Stimulated activated CD4-positive, alpha-beta T cell treated with anti-CD3 and anti-CD28 coated beads, Interleukin-2, amount 100 ng/mL, for 48 hours (primary cell): ENCODE results near the gene HACE1.

Source experiments
- DNase-seq, 2 donors: peaks; one replicate each; pipeline ENCODE4 v3.0.0-alpha.2; 2020

The HACE1 gene

GRCh38 chr6:104730450-104730849 lies 129.3 kb downstream of the HACE1 start:
- no peak for DNase-seq

DNA sequence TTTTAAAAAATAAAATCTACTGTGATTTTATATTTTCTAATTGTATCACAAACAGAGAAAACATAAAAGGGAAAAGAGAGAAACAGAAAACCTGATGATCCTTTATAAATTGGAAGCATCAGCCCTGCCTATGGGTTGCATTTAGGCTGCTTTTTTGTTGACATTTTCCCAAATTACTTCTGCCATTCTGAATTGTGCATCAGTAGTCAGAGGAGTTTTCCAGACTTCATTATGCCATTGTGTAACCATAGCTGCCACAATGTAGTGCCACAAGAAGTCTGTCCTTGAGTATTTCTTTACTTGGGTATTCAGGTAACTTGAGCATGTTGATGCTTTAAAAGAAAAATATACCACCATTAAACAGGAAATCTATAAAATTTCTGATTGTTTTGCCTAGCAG lies 130.3 kb downstream of the HACE1 start:
- DNase-seq = no peak

GRCh38 chr6:104728448-104728847 lies 131.3 kb downstream of the HACE1 start:
- no peak for DNase-seq

GRCh38 chr6:104718672-104719071 lies 141.0 kb downstream of the HACE1 start:
- DNase-seq = no peak

GRCh38 chr6:104716858-104717257 lies 142.9 kb downstream of the HACE1 start:
- DNase-seq = no peak

- DNase-seq = no peak
These were observed 144.9 kb downstream of the HACE1 start for GRCh38 chr6:104714796-104715195.

DNA sequence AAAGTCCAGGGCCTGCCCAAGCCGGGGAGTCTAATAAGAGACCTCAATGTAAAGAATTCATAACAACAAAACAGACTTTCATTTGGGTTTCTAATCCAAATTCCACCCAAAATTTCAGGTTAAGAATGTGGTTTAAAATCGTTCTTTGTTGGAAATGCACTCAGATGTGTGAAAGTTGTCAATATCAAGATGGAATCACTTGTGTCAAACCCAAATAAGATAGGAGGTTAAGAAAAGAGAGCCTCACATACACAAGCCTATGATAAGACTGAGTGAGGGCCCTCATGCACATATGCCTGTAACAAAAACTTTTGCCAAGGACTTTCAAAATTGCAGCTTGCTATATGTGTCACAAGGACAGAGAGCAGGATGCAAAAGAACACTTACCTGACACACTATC lies 145.7 kb downstream of the HACE1 start:
- no peak for DNase-seq

- no peak for DNase-seq
These were observed 148.3 kb downstream of the HACE1 start for GRCh38 chr6:104711371-104711770.

DNA sequence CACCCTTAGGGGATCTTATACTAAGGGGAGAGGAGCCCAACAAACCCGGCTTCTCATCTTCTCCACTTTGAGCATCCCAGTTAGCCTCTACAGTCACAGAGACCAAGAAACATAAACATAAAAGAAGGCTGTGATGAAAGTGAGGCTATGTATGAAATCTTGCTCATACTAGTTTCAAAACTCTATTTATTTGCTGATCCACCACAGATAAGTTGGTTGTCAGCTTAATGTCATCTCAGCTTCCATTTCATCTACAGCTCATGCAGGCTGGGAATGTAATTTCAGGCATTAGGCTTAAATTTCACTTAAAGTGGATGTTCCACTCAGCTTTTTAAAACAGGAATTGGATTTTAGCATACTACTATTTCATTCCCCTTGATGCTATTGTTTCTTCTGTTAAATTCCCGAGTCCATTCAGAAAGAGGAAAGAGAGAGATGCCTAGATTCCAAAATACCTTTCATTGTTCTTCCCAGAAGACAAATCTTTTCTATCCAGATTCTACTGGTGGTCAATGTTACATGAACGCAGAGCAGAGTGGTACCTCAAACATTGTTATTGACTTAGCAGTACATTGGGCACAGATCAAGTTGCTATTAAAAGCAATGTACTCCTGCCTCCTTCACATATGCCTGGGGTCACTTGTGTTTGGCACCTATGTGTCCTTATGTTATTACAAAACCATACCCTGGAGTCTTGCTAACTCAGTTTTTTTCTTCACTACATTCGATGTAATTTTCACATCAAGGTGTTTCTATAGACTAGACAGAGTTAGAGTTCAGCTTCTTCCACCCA lies 149.0 kb downstream of the HACE1 start:
- DNase-seq = no peak

DNA sequence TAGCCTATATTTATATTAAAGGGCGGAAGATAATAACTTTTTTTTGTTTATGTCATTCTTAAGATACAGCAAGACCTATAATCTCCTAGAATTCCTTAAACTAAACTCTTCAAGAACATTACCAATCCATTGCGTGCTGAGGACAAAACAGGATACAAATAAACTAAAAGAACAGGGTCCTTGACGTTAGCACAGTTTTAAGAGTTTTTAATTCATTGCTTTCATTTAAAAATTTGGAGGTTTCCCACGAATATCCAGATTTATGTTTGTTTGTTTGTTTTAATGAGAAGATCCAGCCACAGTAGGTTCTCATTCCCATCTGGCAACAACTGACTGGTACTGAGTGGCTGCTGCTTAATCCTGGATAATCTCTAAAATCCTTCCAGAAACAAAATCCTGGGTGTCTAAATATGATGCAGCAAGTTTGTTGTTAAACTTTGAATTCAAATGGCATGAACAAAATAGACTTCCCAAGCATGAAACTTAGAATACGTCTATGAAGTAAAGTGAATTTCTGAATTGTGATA lies 153.7 kb downstream of the HACE1 start:
- DNase-seq = no peak

- peak in 1 of 2 donors; percentile 13 for DNase-seq
These were observed 154.5 kb downstream of the HACE1 start for GRCh38 chr6:104705095-104705707.

DNA sequence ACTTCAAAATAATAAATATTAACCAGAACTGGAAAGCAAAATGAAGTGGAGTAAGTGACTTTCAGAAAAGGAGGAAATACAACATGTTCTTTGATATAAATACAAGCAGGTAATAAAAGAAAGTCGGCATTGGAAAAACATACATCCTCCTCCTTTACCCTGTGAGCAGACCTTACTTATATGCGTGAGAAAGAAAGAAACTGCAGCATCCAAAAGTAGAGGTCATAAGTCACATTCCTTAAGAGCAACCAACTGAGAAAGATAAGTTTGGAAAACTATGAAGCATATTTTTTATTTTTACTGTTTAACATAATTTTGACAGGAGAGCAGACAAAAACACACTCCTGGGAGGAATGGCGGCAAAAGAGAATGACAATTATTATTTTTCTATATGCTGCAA lies 155.5 kb downstream of the HACE1 start:
- no peak for DNase-seq

- no peak for DNase-seq
These were observed 157.4 kb downstream of the HACE1 start for GRCh38 chr6:104702126-104702841.

DNA sequence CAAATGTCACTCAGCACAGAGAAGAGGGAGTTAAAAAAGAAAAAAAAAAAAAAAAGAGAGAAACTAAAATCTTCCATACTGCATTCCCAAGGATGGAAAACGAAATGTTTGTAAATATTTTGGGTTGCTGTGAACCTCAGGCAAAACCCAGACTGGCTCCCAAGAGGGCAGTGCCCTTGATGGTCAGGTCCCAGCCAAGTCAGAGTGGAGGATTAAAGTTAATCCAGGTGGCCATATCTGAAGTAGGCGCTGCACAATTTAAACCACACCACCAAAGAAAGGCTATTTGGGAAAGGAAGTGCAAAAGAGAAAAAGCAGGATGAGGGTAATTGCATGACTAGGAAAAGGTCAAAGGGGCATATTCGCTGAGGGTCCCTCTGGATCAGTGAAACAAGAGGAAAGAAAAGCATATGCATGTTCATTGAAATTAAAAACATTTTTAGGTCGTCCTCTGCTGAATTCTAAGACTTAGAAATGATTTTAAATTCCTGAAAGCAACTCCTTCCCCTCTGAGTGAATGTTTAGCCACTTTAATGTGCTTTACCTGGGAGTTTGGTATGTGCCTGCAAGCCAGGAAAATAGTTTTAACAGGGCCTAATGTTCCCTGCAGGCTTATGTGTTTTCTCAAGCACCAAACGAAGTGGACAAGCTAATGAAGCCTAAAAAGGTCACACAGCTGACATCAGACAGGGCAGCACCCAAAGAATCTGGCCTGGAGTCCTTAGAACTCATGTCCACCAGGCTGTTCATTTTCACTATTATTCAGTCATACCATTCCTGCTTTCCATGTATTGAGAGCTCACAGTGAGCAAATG lies 159.1 kb downstream of the HACE1 start:
- DNase-seq = no peak

GRCh38 chr6:104699593-104700329 lies 160.0 kb downstream of the HACE1 start:
- DNase-seq = no peak

DNA sequence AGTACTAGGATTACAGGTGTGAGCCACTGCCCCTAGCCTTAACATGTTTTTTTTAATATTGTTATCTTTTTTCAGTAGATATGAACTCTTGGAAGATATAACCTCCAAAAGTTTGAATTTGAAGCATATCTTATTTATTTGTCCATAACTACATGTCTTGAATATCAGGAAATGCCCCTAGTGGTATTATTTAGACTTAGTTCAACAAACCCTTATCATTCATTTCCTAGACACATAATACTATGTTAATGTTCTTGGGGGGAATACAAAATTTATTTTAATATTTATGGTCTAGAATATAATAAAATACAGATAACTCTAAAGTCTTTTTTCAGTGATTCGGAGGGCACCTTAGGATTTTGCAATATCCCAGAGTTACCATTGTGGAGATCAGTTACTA lies 160.7 kb downstream of the HACE1 start:
- no peak for DNase-seq

DNA sequence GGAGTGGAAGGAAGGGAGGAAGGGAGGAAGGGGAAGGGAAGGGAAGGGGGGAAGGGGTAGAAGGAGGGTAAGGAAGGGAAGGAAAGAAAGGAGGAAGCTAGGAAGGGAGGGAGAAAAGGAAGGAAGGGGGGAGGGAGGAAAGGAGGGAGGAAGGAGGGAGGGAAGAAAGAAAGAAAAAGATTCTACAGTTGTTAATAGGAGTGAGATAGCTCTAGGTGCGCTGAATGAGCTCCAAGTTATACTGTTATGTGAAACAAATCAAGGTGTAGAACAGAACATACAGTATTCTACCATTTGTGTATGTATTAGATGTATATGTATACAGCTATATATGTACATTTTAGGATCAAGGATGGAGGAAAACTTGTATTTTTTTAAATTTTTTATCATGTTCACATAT lies 167.7 kb downstream of the HACE1 start:
- DNase-seq = no peak

DNA sequence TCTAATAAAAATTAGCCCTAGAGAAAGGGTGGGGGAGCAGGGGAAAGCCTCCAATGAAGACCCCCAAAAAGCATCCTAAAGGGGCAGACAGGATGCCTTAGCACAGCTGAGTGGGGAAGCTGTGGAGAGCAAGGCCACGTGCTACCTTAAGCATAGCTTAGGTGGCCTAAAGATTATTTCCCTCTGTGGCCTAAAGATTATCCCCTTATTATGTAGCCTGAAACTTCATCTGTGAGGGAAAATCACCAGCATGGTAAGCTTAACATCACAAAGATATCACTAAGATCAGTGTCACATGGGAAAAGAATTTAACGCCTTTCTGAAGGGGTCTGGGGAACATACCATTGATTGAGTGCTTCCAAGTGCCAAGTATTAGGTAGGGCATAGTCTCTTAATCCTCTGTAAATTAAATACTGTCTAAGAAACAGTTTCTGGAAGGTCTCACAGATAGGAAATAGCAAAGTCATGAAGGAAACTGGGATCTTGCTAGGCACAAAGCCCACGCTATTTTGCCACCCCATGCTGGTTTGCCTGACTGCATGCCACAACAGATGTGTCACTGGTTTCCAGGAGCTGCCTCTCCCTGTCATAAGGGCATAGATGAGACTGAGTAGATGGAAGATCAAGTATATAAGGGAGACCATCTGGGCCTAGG lies 170.0 kb downstream of the HACE1 start:
- no peak for DNase-seq

DNA sequence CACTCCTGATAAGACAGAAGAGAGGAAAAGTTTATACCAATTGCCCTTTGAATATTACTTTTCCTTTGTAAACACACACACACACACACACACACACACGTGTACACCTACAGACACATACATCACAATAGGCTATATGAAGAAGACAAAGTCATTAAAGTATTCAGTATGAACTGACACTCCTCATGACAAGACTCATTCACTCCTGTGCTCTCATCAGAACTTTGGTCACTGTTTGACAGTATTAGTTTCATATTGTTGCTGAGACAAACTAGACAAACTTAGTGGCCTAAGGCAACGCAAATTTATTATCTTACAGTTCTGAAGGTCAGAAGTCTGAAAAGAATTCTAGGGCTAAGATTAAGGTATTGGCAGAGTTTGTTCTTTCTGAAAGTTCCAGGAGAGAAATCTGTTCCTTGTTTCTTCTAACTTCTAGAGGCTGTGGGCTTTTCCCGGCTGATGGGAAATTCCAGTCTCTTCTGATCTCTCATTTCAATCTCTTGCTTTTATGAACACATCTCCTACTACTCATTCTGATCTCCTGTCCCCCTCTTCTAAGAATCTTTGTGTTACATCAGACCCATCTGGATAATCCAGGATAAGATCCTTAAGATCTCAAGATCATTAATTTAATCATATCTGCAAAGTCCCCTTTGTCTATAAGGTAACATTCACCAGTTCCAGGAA lies 171.3 kb downstream of the HACE1 start:
- DNase-seq = no peak

DNA sequence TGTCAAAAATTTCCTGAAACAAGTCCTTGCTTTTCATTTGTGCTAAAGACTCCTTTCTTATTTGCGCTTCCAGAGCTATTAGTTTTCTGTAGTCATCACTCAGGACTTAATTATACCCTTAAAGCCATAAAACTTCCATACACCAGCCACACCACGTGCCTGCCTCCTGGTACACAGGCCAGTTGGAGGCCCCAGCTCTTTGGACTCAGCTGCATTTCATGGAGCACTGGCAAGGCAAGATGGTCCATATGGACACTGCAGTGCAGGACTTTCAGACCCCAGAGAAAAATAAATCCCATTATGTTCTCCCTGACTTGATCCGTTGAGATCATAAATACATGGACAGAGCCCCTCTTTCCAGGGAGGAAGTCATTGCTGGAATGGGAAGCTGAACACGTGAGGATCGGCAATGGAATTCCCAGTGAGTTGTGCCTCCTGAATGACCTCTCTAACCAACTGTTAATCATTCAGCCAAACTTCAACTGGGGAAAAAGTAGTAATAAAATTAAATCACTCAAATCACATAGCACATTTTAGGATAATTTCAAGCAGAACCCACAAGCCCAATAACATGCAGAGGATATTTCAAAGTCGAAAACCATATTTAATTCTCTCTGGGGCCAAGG lies 173.1 kb downstream of the HACE1 start:
- no peak for DNase-seq
